ENCODE data around the gene RNF125. TPM values are rescaled to one million over a fixed set of nuclear protein-coding genes. Genes with fewer than 3 reads are reported as not detected.

Gene RNF125
- total and polyA plus RNA-seq, 9 of the 15 experiments (the other 6 are each of a cell fraction or from before 2014, with no cell fraction given) = 0.01 to 0.29 (median 0.07) TPM; not detected in 1

GRCh38 chr18:32092422-32093101, 73.9 kb downstream of the RNF125 start (continued):
- TF ChIP-seq FOXP4 (CRISPR knock-in tag; IDR thresholded peaks at IDR 0.05; ENCODE audit: borderline replicate concordance) (0 out of 2 replicates have a peak, but pooled peaks have one; percentile 12), ZNF384 (IDR thresholded peaks at IDR 0.05; ENCODE audit: low read depth, low read length) (no peak), TRIM28 (IDR thresholded peaks at IDR 0.05) (no peak), BRF1 (IDR thresholded peaks at IDR 0.05; ENCODE audit: borderline replicate concordance, extremely low read depth, insufficient read length) (no peak), POLR2G (IDR thresholded peaks at IDR 0.05; ENCODE audit: low read depth, low read length) (peak; percentile 77), KDM4B (IDR thresholded peaks at IDR 0.05; ENCODE audit: borderline replicate concordance in 2 of 2, low read depth in 1 of 2) (no peak), NR4A1 (CRISPR knock-in tag; IDR thresholded peaks at IDR 0.05) (no peak), NR4A1 (tag; IDR thresholded peaks at IDR 0.05) (peak; percentile 65; the same call in 1 of the 2 replicates), ZNF197 (CRISPR knock-in tag; IDR thresholded peaks at IDR 0.05; ENCODE audit: low read depth) (no peak), SIRT6 (IDR thresholded peaks at IDR 0.05; ENCODE audit: low read depth, low read length) (no peak), RAD51 (IDR thresholded peaks at IDR 0.05; ENCODE audit: borderline replicate concordance, low read depth) (no peak), STAT5B (CRISPR knock-in tag; IDR thresholded peaks at IDR 0.05) (no peak), HDAC2 (IDR thresholded peaks at IDR 0.05) (0 out of 2 replicates have a peak, but pooled peaks have one; percentile 10), ZNF175 (CRISPR knock-in tag; IDR thresholded peaks at IDR 0.05; ENCODE audit: low read depth) (no peak), KDM5B (IDR thresholded peaks at IDR 0.05; ENCODE audit: insufficient replicate concordance, low read depth, low read length) (peak; percentile 68), CBFB (CRISPR knock-in tag; IDR thresholded peaks at IDR 0.05) (no peak), CCAR2 (IDR thresholded peaks at IDR 0.05; ENCODE audit: low read depth, low read length) (no peak), SETDB1 (IDR thresholded peaks at IDR 0.05; ENCODE audit: low read length) (no peak), RBBP5 (IDR thresholded peaks at IDR 0.05; ENCODE audit: borderline replicate concordance, insufficient read depth, low read length, poor library complexity, severe bottlenecking) (no peak), PCBP1 (IDR thresholded peaks at IDR 0.05; ENCODE audit: low read depth, low read length, poor library complexity, severe bottlenecking) (peak; percentile 95), NFE2 (IDR thresholded peaks at IDR 0.05; ENCODE audit: low read depth) (no peak), SPI1 (IDR thresholded peaks at IDR 0.05; ENCODE audit: borderline replicate concordance, low read depth, low read length) (no peak)
- TF ChIP-seq, protein P1, sequence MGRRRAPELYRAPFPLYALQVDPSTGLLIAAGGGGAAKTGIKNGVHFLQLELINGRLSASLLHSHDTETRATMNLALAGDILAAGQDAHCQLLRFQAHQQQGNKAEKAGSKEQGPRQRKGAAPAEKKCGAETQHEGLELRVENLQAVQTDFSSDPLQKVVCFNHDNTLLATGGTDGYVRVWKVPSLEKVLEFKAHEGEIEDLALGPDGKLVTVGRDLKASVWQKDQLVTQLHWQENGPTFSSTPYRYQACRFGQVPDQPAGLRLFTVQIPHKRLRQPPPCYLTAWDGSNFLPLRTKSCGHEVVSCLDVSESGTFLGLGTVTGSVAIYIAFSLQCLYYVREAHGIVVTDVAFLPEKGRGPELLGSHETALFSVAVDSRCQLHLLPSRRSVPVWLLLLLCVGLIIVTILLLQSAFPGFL (CRISPR knock-in tag; IDR thresholded peaks at IDR 0.05) = no peak
- TF ChIP-seq, protein P2, sequence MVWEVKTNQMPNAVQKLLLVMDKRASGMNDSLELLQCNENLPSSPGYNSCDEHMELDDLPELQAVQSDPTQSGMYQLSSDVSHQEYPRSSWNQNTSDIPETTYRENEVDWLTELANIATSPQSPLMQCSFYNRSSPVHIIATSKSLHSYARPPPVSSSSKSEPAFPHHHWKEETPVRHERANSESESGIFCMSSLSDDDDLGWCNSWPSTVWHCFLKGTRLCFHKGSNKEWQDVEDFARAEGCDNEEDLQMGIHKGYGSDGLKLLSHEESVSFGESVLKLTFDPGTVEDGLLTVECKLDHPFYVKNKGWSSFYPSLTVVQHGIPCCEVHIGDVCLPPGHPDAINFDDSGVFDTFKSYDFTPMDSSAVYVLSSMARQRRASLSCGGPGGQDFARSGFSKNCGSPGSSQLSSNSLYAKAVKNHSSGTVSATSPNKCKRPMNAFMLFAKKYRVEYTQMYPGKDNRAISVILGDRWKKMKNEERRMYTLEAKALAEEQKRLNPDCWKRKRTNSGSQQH (CRISPR knock-in tag; IDR thresholded peaks at IDR 0.05) = 0 out of 2 replicates have a peak, but pooled peaks have one; percentile 27
